Glutamatergic neuron (in vitro differentiated cells): Measurements from ENCODE around the gene KIF26B. TPM values are rescaled to one million over a fixed set of nuclear protein-coding genes. Genes with fewer than 3 reads are reported as not detected.
A peak's percentile ranks its signal among the peaks of the same experiment; 100 is the strongest.

Experiments
- DNase-seq: peaks from one replicate; pipeline ENCODE4 v3.0.0; 2022
- H3K27ac Mint-ChIP-seq: one replicate; pipeline ENCODE4 v1.8.0; 2020; ENCODE audit warnings: mild to moderate bottlenecking, mixed read lengths, inconsistent platforms; ENCODE audit not compliant: unreplicated experiment
- H3K27me3 Mint-ChIP-seq: one replicate; pipeline ENCODE4 v1.8.0; 2020; ENCODE audit warnings: mild to moderate bottlenecking, moderate library complexity, mixed read lengths, inconsistent platforms; ENCODE audit not compliant: unreplicated experiment
- H3K36me3 Mint-ChIP-seq: one replicate; pipeline ENCODE4 v1.8.0; 2020; ENCODE audit warnings: mild to moderate bottlenecking, mixed read lengths, inconsistent platforms; ENCODE audit not compliant: unreplicated experiment
- H3K4me1 Mint-ChIP-seq: one replicate; pipeline ENCODE4 v1.8.0; 2020; ENCODE audit warnings: mild to moderate bottlenecking, low read depth, mixed read lengths, inconsistent platforms; ENCODE audit not compliant: unreplicated experiment
- H3K4me3 Mint-ChIP-seq: one replicate; pipeline ENCODE4 v1.8.0; 2020; ENCODE audit warnings: mild to moderate bottlenecking, mixed read lengths, inconsistent platforms; ENCODE audit not compliant: unreplicated experiment
- H3K9me3 Mint-ChIP-seq: one replicate; pipeline ENCODE4 v1.8.0; 2020; ENCODE audit warnings: mild to moderate bottlenecking, moderate library complexity, mixed read lengths, inconsistent platforms; ENCODE audit not compliant: unreplicated experiment
- total RNA-seq: library from RNA; stranded (reverse); fragmentation: NEBNext Ultra II Directional; extraction: Animal tissue kit (Norgen Biotek cat#: 25700); gene quantifications from one replicate; pipeline ENCODE4 v1.2.1, GENCODE V29; 2021; ENCODE audit not compliant: unreplicated experiment
- TF ChIP-seq, protein P1 (sequence below): fragments of 200-600 bp; sonication (generic); IDR thresholded peaks from one replicate; pipeline ENCODE4 v1.5.0; 2021; ENCODE audit not compliant: partially characterized antibody, unreplicated experiment

Gene KIF26B
- total RNA-seq, 1 donor from 2014 or later = 2.4 TPM

DNA sequence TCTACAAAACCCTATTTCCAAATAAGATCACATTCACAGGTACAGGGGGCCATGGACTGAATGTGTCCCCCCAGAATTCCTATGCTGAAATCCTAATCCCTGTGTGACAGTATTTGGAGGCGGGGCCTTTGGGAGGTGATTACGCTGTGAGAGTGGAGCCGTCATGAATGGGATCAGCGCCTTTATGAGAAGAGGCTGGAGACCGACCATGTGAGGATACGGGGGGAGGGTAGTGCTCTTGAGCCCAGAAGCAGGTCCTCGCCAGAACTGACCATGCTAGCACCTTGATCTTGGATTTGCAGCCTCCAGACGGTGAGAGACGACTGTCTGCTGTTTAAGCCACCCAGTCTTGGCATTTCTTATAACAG lies 23.8 kb upstream of the KIF26B start:
- H3K36me3 Mint-ChIP-seq = no peaks in the 10 kb centered on the region
- peaks cover 3% of the 10 kb centered on the region for H3K9me3 Mint-ChIP-seq
- peaks cover 8% of the 10 kb centered on the region for H3K27me3 Mint-ChIP-seq
- H3K4me1 Mint-ChIP-seq = peaks cover 4% of the 10 kb centered on the region
- TF ChIP-seq, protein P1, sequence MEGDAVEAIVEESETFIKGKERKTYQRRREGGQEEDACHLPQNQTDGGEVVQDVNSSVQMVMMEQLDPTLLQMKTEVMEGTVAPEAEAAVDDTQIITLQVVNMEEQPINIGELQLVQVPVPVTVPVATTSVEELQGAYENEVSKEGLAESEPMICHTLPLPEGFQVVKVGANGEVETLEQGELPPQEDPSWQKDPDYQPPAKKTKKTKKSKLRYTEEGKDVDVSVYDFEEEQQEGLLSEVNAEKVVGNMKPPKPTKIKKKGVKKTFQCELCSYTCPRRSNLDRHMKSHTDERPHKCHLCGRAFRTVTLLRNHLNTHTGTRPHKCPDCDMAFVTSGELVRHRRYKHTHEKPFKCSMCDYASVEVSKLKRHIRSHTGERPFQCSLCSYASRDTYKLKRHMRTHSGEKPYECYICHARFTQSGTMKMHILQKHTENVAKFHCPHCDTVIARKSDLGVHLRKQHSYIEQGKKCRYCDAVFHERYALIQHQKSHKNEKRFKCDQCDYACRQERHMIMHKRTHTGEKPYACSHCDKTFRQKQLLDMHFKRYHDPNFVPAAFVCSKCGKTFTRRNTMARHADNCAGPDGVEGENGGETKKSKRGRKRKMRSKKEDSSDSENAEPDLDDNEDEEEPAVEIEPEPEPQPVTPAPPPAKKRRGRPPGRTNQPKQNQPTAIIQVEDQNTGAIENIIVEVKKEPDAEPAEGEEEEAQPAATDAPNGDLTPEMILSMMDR = no peak
- no peak for DNase-seq
- H3K4me3 Mint-ChIP-seq = no peak overlapping the region
- H3K27ac Mint-ChIP-seq = no peak overlapping the region

DNA sequence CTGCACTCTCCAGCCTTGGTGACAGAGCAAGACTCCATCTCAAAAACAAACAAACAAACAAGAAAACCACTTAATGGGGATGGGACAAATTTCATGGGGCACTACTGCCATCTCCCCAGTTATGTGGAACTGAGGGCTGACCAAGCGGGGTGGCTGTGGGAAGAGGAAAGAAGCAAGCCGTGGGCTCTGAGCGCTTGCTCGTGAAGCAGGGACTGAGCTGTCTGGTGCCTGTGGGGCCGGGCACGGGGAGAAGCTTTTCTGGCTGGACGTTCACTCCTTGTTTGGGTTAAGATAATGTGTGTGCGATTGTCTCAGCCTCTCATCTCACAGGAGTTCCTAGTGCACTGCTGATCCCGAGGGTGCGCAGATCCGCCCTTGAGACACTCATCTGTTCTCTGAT lies 22.0 kb upstream of the KIF26B start:
- Mint-ChIP-seq H3K27me3 (peaks cover 6% of the 10 kb centered on the region), H3K36me3 (no peaks in the 10 kb centered on the region), H3K4me3 (no peak overlapping the region), H3K4me1 (peaks cover 4% of the 10 kb centered on the region), H3K9me3 (no peaks in the 10 kb centered on the region), H3K27ac (no peak overlapping the region)
- DNase-seq = no peak
- TF ChIP-seq, protein P1 = no peak

DNA sequence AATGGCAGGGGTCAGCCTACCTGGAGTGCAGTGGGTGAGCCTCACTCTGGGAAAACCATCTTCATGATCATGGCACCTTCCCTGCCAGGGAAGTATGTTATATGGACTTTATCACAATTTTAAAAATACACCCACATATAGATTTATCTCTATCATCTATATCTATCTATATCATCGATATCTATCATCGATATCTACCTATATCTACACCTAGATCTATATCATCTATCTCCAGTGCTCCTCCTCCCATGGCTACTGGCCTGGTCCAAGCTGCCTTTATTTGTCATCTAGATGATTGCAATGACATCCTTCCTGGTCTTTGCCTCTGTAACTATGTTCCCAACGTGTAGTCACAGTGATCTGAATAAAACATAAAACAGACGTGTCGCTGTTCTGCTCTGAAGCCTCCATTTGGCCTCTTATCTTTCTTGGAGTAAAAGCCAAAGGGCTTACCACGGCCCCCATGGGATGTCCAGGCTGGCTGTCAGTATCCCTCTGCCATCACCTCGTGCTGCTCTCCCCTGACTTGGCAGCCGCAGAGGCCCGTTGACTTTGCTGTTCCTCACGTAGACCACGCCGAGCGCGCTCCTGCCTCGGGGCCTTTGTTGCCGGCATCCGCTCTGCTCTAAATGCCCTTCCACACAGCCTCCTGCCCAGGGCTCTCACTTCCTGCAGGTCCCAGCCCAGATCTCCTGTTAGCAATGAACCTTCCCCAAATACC lies 20.6 kb upstream of the KIF26B start:
- no peak overlapping the region for H3K27ac Mint-ChIP-seq
- H3K36me3 Mint-ChIP-seq = no peaks in the 10 kb centered on the region
- no peaks in the 10 kb centered on the region for H3K9me3 Mint-ChIP-seq
- H3K4me3 Mint-ChIP-seq = no peak overlapping the region
- no peak for DNase-seq
- H3K4me1 Mint-ChIP-seq = peaks cover 4% of the 10 kb centered on the region
- TF ChIP-seq, protein P1 = no peak
- H3K27me3 Mint-ChIP-seq = peaks cover 6% of the 10 kb centered on the region

DNA sequence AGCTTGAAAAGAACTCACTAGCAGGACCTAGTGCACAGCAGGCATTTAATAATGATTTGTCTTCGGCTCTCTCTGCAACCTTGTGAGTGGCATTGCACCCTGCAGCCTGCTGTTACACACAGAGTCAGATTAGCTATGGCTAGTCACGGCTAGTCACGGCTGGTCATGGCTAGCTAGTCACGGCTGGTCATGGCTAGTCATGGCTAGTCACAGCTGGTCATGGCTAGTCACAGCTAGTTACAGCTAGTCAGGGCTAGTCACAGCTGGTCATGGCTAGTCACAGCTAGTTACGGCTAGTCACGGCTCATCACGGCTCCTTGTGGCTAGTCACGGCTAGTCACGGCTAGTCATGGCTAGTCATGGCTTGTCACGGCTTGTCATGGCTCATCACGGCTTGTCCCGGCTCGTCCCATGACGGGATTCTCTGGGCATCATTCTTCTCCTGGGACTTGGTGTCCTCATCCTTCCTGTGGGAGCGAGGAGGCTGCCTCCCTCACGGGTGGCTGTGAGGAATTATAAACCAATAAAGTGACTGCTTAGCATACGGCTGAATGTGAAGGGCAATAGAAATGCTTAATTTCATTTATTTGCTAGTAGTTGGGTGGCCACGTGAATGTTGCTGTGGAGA lies 12.5 kb upstream of the KIF26B start:
- Mint-ChIP-seq H3K36me3 (peaks cover 7% of the 10 kb centered on the region), H3K27ac (no peak overlapping the region), H3K9me3 (peaks cover 18% of the 10 kb centered on the region), H3K27me3 (peaks cover 13% of the 10 kb centered on the region), H3K4me3 (no peak overlapping the region), H3K4me1 (peaks cover 7% of the 10 kb centered on the region)
- DNase-seq = no peak
- TF ChIP-seq, protein P1 = no peak

DNA sequence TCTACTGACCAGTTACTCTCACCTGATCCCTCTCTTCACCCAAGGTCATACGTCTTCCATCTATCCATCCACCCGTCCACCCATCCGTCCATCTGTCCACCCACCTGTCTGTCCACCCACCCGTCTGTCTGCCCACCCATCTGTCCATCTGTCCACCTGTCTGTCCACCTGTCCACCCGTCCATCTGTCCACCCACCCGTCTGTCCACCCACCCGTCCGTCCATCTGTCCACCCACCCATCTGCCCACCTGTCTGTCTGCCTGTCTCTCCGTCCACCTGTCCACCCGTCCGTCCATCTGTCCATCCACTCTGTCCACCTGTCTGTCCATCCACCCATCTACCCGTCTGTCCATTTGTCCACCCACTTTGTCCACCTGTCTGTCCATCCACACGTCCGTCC lies 11.8 kb upstream of the KIF26B start:
- Mint-ChIP-seq H3K9me3 (peaks cover 18% of the 10 kb centered on the region), H3K36me3 (peaks cover 7% of the 10 kb centered on the region), H3K4me3 (peak overlapping the region; percentile 37), H3K27ac (peak overlapping the region; percentile 79), H3K27me3 (peaks cover 13% of the 10 kb centered on the region), H3K4me1 (peaks cover 7% of the 10 kb centered on the region)
- DNase-seq = no peak
- TF ChIP-seq, protein P1 = no peak
